Kidney glomerular epithelial cell (primary cell): ENCODE results near the gene SKIL.

ENCODE experiments used
- DNase-seq: peaks from one replicate; lab custom pipeline; 2025; lab: John Stamatoyannopoulos, UW

SKIL gene

DNA sequence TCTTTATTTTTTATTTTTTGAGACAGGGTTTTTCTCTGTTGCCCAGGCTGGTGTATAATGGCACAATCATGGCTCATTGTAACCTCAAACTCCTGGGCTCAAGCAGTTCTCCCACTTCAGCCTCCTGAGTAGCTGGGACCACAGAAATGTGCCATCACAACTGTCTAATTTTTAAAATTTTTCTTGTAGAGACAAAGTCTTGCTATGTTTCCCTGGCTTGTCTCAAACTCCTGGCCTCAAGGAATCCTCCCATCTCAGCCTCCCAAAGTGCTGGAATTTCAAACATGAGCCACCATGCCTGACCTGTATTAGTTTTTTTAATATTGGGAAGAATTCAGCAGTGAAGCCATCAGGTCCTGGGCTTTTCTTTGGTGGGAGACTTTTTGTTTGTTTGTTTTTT is 47.6 kb downstream of the SKIL start:
- no peak for DNase-seq

GRCh38 chr3:170410428-170411029 is 53.0 kb downstream of the SKIL start:
- peak; percentile 32 for DNase-seq

- no peak for DNase-seq
Measured at GRCh38 chr3:170413291-170413690, 55.8 kb downstream of the SKIL start.

DNA sequence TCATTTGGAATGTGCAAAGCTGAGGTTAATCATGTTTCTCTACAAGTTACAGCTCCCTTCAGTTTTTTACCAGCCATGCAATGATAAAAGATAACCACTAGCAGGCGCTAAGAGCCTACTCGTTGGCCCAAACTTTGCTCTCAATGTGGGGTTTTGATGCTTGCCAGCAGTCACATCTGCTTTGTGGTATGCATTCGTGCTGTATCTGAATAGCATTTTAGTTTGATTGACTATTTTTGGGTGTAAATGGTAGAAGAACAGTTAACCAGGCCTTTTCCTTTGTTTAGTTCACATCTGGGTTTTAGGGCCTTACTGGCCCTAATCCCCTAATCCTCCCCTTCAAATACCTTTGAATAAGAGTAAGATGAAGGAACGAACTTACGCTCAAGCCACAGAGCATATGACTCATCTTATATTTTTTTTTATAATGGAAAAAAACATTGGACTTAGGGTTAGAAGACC is 56.7 kb downstream of the SKIL start:
- DNase-seq, result peak; percentile 62

DNA sequence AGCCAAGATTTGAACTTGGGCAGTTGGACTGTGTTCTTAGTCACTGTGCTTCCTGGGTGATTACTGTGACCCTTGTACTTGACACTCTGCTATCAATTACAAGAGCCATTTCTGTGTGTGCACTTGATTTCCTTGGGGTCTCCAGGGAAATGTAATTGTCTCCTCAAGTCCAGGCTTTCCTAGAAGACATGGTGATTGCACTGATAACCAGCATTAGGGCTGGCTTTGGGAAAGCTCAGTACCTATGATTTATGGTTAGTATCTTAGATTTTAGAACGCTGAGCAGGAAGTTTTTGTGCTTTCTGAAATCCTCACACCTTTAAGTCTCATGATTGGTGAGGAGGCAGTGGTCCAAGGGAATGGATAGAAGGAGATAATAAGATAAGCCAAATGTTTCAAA is 59.6 kb downstream of the SKIL start:
- DNase-seq, result no peak

DNA sequence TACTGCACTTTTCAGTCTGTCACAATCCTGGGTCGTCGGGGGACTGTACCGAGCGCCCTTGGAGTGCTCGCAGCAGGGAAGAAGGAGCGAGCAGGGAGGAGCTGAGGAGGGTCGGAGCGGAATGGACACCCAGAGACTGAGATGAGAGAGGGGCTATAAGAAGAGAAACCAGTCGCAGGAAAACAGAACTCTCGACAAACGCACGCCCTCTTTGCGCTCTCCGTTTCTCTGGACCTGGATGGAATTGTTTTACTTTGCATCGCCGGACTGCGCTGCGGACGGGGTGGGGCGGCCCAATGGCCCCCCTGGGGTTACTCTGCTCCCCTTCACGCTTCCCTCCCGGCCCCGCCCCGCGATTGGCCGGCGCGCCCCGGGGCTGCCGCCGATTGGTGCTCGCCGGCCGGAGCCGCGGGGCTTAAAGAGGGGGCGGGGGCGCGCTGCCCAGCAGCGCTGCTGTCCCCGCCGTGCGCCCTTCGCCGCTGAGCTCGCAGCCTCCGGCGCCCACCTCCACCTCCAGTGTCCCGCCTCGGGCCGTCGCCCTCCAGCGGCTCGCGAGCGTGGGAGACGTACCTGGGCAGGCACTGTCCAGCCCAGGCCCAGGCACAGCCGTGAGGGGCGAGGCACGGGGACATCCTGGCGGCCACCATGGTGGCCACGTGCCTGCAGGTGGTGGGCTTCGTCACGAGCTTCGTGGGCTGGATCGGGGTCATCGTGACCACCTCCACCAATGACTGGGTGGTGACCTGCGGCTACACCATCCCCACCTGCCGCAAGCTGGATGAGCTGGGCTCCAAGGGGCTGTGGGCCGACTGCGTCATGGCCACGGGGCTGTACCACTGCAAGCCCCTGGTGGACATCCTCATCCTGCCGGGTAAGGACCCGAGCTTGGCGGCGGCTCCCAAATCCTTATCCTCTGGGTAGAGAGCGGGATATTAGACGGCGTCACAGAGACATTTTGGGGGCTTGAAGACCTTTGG is 61.2 kb downstream of the SKIL start, which contains the start of gene CLDN11:
CLDN11 (plus strand) TSS at position 447 of the 977 bp plus-strand sequence; CDS start at position 646, 199 bp downstream.
- no peak for DNase-seq

- no peak for DNase-seq
Measured at GRCh38 chr3:170419557-170420087, 62.1 kb downstream of the SKIL start.

DNA sequence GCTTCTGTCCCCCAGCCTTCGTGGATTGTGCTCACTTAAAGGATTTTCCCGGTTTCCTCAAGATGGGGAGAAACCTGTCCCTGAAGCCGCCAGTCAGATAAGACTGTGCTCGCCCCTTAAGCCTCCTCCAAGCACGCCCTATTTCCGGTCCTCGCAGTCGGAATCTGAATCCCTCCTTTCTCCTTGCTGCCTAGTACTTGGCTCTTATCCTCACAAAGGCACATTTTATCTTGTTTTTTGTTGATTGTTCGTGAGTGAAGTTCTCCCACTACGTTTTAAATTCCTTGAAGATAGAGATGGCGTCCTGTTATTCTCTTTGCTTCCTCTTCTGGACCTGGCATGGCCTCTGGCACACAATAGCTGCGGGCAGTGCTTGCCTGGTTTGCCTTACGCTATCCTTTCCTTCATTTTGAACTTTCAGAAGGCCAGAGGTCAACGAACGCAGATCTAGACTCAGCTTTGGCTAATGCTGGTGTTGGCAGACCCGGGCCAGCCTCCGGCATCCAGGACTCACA is 62.8 kb downstream of the SKIL start:
- no peak for DNase-seq

- DNase-seq, result no peak
Measured at GRCh38 chr3:170421111-170421641, 63.7 kb downstream of the SKIL start.

DNA sequence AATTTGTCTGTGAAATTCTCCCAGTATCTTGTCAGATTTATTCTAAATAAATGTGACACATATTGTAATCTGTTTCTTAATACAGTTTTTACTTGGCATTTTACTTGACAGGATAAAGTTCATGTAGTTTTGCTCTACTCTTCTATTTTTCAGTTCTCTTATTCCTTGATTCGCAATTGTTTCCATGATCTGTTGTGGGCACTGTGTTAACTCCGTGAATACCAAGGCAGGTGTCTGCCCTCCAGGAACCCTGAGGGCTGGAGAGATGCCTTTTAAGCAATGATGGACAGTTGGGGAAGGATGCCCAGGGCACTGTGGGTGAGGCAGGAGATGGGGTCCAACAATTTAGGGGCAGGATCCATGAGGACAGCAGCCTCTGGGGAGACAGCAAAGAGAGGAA is 64.2 kb downstream of the SKIL start:
- no peak for DNase-seq

DNA sequence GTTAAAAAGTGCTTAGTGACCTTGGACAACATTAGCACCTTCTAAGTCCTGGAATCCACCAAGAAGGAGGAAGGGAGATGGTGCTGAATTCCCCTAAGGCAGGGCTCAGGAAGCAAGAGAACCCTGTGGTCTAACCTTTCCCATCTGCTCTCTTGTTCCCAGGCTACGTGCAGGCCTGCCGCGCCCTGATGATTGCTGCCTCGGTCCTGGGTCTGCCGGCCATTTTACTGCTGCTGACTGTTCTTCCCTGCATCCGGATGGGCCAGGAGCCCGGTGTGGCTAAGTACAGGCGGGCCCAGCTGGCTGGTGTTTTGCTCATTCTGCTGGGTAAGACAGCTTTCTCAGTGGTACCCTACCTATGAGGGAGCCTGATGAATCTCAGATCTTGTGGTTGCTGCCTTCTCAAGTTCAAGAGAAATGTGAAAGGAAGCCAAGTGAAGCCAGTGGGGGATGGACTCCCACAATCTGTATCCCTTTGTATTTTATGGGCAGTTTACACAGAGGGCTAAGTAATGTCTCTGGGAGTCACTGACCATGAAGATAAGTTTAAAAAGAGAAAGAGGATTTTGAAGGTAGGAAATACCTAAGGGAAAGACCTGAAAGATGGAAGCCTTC is 65.6 kb downstream of the SKIL start:
- DNase-seq, result peak; percentile 9

DNA sequence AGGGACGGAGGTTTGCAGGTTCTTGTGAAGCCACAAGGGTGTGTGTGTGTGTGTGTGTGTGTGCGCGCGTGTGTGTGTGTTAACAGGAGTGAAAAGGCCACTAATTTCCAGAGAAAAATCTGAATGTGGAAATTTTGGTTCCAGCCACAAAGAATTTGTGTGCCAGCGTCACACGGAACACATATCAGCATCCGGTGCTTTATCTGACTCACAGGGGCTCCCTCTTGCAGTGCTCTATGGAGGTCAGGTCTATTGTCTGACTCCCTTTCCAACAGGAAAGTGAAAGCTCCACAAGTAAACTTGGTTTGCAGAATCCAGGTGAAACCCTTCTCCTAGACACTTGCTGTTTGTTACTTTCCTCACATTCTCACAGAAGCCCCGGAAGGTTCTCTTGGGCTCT is 67.4 kb downstream of the SKIL start:
- DNase-seq, result no peak

- DNase-seq, result no peak
Measured at GRCh38 chr3:170425491-170426239, 68.2 kb downstream of the SKIL start.

GRCh38 chr3:170426240-170426797 is 68.8 kb downstream of the SKIL start:
- no peak for DNase-seq

DNA sequence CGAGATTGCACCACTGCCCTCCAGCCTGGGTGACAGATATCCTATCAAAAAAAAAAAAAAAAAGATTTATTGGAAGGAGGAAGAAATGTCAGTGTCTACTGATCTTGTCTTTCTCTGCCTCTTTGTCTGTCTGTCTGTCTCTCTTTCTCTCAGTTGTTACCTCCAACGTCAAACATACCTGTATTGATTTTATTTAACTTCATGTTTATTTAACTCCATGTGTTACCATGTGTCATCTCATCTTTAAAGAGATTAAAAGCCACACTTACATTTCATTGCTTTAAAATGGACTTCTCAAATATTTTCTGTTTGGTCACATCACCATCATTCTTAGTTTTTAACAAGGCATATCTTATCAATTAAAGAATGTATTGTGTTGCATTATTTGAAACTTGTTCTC is 70.6 kb downstream of the SKIL start:
- no peak for DNase-seq

DNA sequence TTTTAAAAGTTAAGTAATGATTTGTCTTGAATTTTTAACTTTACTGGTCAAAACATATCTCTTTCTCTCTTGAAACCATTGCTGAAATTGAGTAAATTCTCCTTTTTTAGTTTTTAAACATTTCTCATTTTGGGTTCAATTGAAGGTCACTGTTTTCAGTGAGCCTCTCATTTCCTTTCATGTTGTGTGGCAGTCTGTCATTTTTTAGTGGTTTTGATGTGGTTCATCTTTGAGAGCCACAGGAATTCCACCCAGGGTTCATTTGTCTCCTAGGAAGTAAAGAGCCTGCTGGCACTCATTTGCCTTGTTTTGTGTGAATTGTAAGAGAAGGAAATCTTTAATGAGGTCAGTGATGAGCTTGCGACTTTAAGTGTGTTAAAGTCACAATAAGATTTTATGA is 71.5 kb downstream of the SKIL start:
- DNase-seq, result peak; percentile 83

- DNase-seq, result no peak
Measured at GRCh38 chr3:170431054-170431453, 73.5 kb downstream of the SKIL start.

GRCh38 chr3:170432416-170432815 is 74.9 kb downstream of the SKIL start:
- DNase-seq, result no peak

- no peak for DNase-seq
Measured at GRCh38 chr3:170436697-170437096, 79.2 kb downstream of the SKIL start.

DNA sequence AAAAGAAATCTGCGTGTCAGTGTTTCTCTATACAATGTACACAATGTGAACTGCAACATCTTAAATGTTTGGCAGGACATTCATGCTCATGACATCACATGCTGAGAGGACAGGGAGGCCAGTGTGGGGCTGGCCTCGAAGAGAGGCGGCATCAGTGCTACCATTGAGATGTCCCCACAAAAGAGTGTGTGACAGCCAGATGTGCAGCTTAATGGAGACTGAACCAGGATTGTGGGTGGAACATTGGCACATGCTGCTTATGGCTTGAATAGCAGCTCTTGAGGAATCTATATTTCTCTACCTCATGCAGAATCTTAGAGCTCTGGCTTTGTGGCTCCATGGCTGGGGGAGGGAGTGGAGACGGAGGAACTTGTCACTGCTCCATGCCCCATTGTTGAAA is 79.7 kb downstream of the SKIL start:
- no peak for DNase-seq
